A673 (cell line): ENCODE data around the gene SMIM10L1.

ENCODE experiments used
- EZH2 ChIP-seq: fragments of 200-600 bp; sonication (generic); IDR thresholded peaks from 2 replicates; pipeline ENCODE4 v1.6.1; 2017; ENCODE audit warnings: borderline replicate concordance, low read depth, mild to moderate bottlenecking, mixed read lengths, antibody characterized with exemption, low read length; ENCODE audit not compliant: poor library complexity, severe bottlenecking
- TF ChIP-seq, protein P1 (sequence below): fragments of 300-800, 200-600 bp; sonication (generic); conservative IDR thresholded peaks from 2 replicates; pipeline ENCODE4 v1.5.1; 2017; ENCODE audit warnings: low read depth, mild to moderate bottlenecking, antibody characterized with exemption, low read length, moderate library complexity, mixed read lengths

DNA sequence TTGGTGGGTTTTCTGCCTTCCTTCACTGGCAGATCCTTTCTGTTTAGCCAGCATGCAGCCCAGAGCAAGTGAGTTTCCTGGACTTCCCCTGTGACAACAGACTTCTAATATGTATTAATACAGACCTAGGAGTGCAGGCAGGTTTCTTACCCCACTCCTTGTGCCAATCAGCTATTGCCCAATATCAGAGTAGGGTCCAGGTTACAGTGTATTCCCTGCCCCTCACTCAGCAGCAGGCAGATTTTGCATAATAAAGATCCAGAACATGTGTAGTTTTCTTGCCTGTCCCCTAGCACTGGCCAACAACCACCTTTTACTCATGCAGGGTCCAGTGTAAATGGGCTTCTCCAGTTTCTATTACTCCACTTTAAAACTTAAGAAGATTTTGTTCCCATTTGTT, 4.7 kb upstream of the SMIM10L1 start:
- TF ChIP-seq, protein P1, sequence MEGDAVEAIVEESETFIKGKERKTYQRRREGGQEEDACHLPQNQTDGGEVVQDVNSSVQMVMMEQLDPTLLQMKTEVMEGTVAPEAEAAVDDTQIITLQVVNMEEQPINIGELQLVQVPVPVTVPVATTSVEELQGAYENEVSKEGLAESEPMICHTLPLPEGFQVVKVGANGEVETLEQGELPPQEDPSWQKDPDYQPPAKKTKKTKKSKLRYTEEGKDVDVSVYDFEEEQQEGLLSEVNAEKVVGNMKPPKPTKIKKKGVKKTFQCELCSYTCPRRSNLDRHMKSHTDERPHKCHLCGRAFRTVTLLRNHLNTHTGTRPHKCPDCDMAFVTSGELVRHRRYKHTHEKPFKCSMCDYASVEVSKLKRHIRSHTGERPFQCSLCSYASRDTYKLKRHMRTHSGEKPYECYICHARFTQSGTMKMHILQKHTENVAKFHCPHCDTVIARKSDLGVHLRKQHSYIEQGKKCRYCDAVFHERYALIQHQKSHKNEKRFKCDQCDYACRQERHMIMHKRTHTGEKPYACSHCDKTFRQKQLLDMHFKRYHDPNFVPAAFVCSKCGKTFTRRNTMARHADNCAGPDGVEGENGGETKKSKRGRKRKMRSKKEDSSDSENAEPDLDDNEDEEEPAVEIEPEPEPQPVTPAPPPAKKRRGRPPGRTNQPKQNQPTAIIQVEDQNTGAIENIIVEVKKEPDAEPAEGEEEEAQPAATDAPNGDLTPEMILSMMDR, result no peak
- no peak for TF ChIP-seq EZH2
